PFSK-1 (cell line): ENCODE measurements around the gene NFKBIL1.

Experiments
- FOXP2 ChIP-seq: optimal IDR thresholded peaks from 2 replicates; pipeline ENCODE3; 2011; ENCODE audit warnings: borderline replicate concordance, control low read depth, inconsistent platforms; ENCODE audit not compliant: insufficient read depth; ENCODE audit errors: extremely low read length, extremely low read depth
- POLR2AphosphoS5 ChIP-seq: IDR thresholded peaks from 2 replicates; pipeline ENCODE4 v1.6.1; 2012; ENCODE audit warnings: low read depth, mild to moderate bottlenecking, control low read depth, low read length, moderate library complexity
- SIN3A ChIP-seq: IDR thresholded peaks from 2 replicates; pipeline ENCODE4 v1.6.1; 2012; ENCODE audit warnings: mild to moderate bottlenecking, low read length, moderate library complexity, borderline replicate concordance; ENCODE audit not compliant: insufficient read depth
- TAF1 ChIP-seq: IDR thresholded peaks from 2 replicates; pipeline ENCODE4 v1.6.1; 2012; ENCODE audit warnings: low read length, control low read depth, borderline replicate concordance; ENCODE audit not compliant: insufficient read depth
- TF ChIP-seq, protein P1 (sequence below), 2 experiments: IDR thresholded peaks; 2 replicates each; pipeline versions ENCODE4 v1.6.1 to v1.8.0; 2011 to 2012; ENCODE audit warnings: low read depth in 2 of 2, low read length in 2 of 2, control low read depth in 1 of 2, inconsistent platforms in 1 of 2, mild to moderate bottlenecking in 1 of 2, moderate library complexity in 1 of 2; ENCODE audit not compliant: insufficient read depth in 1 of 2

The NFKBIL1 gene

GRCh38 chr6:31532644-31533454 is 14.6 kb upstream of the NFKBIL1 start:
- TF ChIP-seq POLR2AphosphoS5 (peak; percentile 10; the same call in 1 of the 2 replicates), SIN3A (no peak)

- TF ChIP-seq SIN3A: no peak
Measured at GRCh38 chr6:31533455-31533841, 14.0 kb upstream of the NFKBIL1 start.

DNA sequence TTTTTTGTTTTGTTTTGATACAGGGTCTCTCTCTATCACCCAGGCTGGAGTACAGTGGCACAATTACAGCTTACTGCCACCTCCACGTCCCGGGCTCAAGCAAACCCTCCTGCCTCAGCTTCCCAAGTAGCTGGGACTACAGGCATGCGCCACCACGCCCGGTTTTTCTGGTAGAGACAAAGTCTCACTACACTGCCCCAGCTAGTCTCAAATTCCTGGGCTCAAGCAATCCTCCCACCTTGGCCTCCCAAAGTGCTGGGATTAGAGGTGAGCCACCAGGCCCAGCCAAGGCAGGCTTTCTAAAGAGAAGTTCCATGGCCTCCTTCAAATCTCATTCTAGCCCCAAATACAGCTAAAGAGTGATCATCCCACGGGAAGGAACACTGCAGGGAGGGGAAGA is 13.4 kb upstream of the NFKBIL1 start:
- TF ChIP-seq POLR2AphosphoS5 (no peak; the same call in 1 of the 2 replicates), SIN3A (no peak), TAF1 (no peak), FOXP2 (no peak)
- TF ChIP-seq, protein P1, sequence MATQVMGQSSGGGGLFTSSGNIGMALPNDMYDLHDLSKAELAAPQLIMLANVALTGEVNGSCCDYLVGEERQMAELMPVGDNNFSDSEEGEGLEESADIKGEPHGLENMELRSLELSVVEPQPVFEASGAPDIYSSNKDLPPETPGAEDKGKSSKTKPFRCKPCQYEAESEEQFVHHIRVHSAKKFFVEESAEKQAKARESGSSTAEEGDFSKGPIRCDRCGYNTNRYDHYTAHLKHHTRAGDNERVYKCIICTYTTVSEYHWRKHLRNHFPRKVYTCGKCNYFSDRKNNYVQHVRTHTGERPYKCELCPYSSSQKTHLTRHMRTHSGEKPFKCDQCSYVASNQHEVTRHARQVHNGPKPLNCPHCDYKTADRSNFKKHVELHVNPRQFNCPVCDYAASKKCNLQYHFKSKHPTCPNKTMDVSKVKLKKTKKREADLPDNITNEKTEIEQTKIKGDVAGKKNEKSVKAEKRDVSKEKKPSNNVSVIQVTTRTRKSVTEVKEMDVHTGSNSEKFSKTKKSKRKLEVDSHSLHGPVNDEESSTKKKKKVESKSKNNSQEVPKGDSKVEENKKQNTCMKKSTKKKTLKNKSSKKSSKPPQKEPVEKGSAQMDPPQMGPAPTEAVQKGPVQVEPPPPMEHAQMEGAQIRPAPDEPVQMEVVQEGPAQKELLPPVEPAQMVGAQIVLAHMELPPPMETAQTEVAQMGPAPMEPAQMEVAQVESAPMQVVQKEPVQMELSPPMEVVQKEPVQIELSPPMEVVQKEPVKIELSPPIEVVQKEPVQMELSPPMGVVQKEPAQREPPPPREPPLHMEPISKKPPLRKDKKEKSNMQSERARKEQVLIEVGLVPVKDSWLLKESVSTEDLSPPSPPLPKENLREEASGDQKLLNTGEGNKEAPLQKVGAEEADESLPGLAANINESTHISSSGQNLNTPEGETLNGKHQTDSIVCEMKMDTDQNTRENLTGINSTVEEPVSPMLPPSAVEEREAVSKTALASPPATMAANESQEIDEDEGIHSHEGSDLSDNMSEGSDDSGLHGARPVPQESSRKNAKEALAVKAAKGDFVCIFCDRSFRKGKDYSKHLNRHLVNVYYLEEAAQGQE (IDR thresholded peaks at IDR 0.05; ENCODE audit: insufficient read depth in 1 of 2, low read depth in 2 of 2, low read length in 2 of 2): no peak

DNA sequence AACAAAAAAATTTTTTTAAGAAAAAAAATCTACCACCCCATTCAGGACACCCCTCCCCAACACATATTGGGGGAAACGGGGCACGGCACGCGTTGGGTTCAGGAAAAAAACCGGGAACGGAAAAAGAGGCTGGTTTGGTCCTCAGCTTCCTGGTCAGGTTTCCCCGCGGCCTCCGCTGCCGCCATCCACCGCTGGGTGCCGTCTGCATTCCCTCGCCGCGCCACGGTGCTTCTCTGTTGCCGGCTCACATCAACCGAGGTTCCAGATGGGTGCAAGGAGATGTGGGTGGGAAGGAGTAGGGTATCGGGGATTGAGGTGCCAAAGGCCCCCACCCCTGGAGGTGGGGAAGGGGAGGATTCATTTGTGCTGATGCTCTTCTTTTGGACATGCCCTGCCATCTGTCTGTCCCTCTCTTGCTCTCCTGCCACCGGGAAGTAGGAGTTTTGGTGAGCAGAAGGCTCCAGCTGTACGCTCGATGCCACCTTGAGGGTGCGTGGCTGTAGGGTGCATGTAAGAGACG is 12.8 kb upstream of the NFKBIL1 start:
- 0 out of 2 replicates have a peak, but pooled peaks have one; percentile 7 for TF ChIP-seq POLR2AphosphoS5
- no peak for TF ChIP-seq TAF1

DNA sequence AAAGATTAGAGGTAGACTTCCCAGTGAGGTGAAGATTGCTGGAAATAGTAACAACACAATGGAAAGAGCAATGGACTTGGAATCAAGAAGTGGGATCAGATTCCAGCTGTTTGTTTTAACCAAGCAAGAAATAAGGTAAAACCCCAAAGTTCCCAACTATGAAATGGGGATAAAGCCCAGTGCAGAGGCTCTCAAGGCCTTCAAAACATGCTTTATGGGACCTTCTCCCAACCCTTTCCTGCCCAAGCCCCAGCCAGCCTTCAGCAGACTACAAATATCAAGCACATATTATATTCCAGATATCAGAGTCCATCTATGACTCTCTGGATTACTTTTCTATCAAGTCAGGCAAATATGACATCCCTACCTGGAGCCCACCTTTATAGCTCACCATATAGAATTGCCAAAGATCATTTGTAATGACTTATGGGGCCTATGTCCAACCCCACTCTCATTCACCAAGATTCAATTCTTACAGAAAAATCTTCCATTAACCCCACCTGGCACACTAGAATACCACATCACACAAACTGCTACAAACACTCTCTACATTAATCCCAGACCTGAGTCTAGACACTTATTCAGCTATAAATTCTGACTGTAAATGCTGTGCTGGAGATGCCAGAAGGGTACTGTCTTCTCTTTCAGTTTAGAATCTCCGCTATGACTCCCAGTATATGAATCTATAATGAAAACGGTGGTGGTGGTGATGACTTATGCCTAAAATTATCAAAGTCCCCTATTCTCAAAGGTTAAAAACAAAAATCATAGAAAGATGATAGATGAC is 11.7 kb upstream of the NFKBIL1 start:
- no peak for TF ChIP-seq POLR2AphosphoS5
- TF ChIP-seq TAF1: no peak
- TF ChIP-seq SIN3A: no peak
- TF ChIP-seq, protein P1 (IDR thresholded peaks at IDR 0.05; ENCODE audit: insufficient read depth in 1 of 2, low read depth in 2 of 2, low read length in 2 of 2): no peak
- TF ChIP-seq FOXP2: no peak

GRCh38 chr6:31538805-31539400 is 8.5 kb upstream of the NFKBIL1 start:
- TF ChIP-seq FOXP2: no peak
- TF ChIP-seq TAF1: no peak

- no peak for TF ChIP-seq POLR2AphosphoS5
- TF ChIP-seq, protein P1 (IDR thresholded peaks at IDR 0.05; ENCODE audit: insufficient read depth in 1 of 2, low read depth in 2 of 2, low read length in 2 of 2): no peak
- no peak for TF ChIP-seq FOXP2
- no peak for TF ChIP-seq SIN3A
- TF ChIP-seq TAF1: no peak
Measured at GRCh38 chr6:31540640-31541039, 6.8 kb upstream of the NFKBIL1 start.
